HepG2 (cell line): ENCODE data around the gene DSG2. TPM values are rescaled to one million over a fixed set of nuclear protein-coding genes. Genes with fewer than 3 reads are reported as not detected.

Experiments
- CENPT ChIP-seq: sonication (generic); formaldehyde crosslinking; IDR thresholded peaks from 2 replicates; pipeline ENCODE4 v1.8.0; 2022; ENCODE audit warnings: low read depth, mild to moderate bottlenecking, moderate library complexity, missing genetic modification reagents
- FOSL2 ChIP-seq: sonication (generic); formaldehyde crosslinking; IDR thresholded peaks from 2 replicates; pipeline ENCODE4 v1.4.0; 2020; ENCODE audit warnings: missing genetic modification reagents
- HNRNPH1 ChIP-seq: fragments of 200-400 bp; formaldehyde crosslinking; optimal IDR thresholded peaks from 2 replicates; pipeline ENCODE3; 2017; ENCODE audit warnings: mild to moderate bottlenecking, low read depth, low read length
- LCORL ChIP-seq, 2 experiments: fragments of 450-650 bp in 1 of 2; sonication (generic) in 1 of 2; formaldehyde crosslinking in 1 of 2; IDR thresholded peaks; 2 replicates each; pipeline versions ENCODE4 v1.5.0 to v1.6.1; 2017 to 2020; ENCODE audit warnings: antibody characterized with exemption in 1 of 2, missing genetic modification reagents in 1 of 2
- RAD51 ChIP-seq: fragments of 450-650 bp; IDR thresholded peaks from 2 replicates; pipeline ENCODE4 v1.6.1; 2016; ENCODE audit warnings: borderline replicate concordance
- SRY ChIP-seq: sonication (generic); formaldehyde crosslinking; IDR thresholded peaks from 2 replicates; pipeline ENCODE4 v1.8.0; 2022; ENCODE audit warnings: mild to moderate bottlenecking, missing genetic modification reagents
- XBP1 ChIP-seq: sonication (generic); formaldehyde crosslinking; IDR thresholded peaks from 2 replicates; pipeline ENCODE4 v1.5.0; 2020; ENCODE audit warnings: missing genetic modification reagents
- ZBTB37 ChIP-seq: sonication (generic); formaldehyde crosslinking; IDR thresholded peaks from 2 replicates; pipeline ENCODE4 v1.4.0; 2020; ENCODE audit warnings: mild to moderate bottlenecking, missing genetic modification reagents
- ZNF276 ChIP-seq: sonication (generic); formaldehyde crosslinking; IDR thresholded peaks from 2 replicates; pipeline ENCODE4 v1.4.0; 2020; ENCODE audit warnings: mild to moderate bottlenecking, low read depth, missing genetic modification reagents
- ZNF367 ChIP-seq: sonication (generic); formaldehyde crosslinking; IDR thresholded peaks from 2 replicates; pipeline ENCODE4 v1.4.0; 2020; ENCODE audit warnings: missing genetic modification reagents, borderline replicate concordance
- ZNF543 ChIP-seq: sonication (generic); formaldehyde crosslinking; IDR thresholded peaks from 2 replicates; pipeline ENCODE4 v1.4.0; 2020; ENCODE audit warnings: mild to moderate bottlenecking, missing genetic modification reagents
- ZNF552 ChIP-seq: sonication (generic); formaldehyde crosslinking; IDR thresholded peaks from 2 replicates; pipeline ENCODE4 v1.9.0; 2022; ENCODE audit warnings: missing genetic modification reagents, mild to moderate bottlenecking, borderline replicate concordance
- ZNF562 ChIP-seq: sonication (generic); formaldehyde crosslinking; IDR thresholded peaks from 2 replicates; pipeline ENCODE4 v1.8.0; 2022; ENCODE audit warnings: missing genetic modification reagents, borderline replicate concordance
- ZNF598 ChIP-seq: sonication (generic); formaldehyde crosslinking; IDR thresholded peaks from 2 replicates; pipeline ENCODE4 v1.5.1; 2020; ENCODE audit warnings: mild to moderate bottlenecking, missing genetic modification reagents, borderline replicate concordance
- ZSCAN12 ChIP-seq: sonication (generic); formaldehyde crosslinking; IDR thresholded peaks from 2 replicates; pipeline ENCODE4 v1.9.0; 2021; ENCODE audit warnings: mild to moderate bottlenecking, missing genetic modification reagents
- ZSCAN21 ChIP-seq: sonication (generic); formaldehyde crosslinking; IDR thresholded peaks from 2 replicates; pipeline ENCODE4 v1.8.0; 2022; ENCODE audit warnings: mild to moderate bottlenecking, missing genetic modification reagents, moderate library complexity, borderline replicate concordance
- polyA plus RNA-seq, 8 experiments: library from polyadenylated mRNA; depleted of rRNA in 3 of 8; stranded (reverse) in 7 of 8; unstranded in 1 of 8; fragments of >200 nt; fragmentation: Illumina TruSeq in 4 of 8; extraction: Trizol in 4 of 8; gene quantifications; 2 replicates each; pipeline versions ENCODE4 v1.2.1 to v1.2.3, GENCODE V29; 2011 to 2016; ENCODE audit warnings: low read depth in 4 of 8, missing spikeins in 1 of 8, mixed read lengths in 1 of 8; ENCODE audit not compliant: insufficient read depth in 1 of 8
- total RNA-seq, 5 experiments: library from RNA; depleted of rRNA; stranded (reverse); fragments of >200 nt; fragmentation: Illumina TruSeq; extraction: Trizol; gene quantifications; 2 replicates each; pipeline ENCODE4 v1.2.3, GENCODE V29; 2016; ENCODE audit warnings: low read depth in 1 of 5
- TF ChIP-seq, protein P1 (sequence below): sonication (generic); formaldehyde crosslinking; IDR thresholded peaks from 2 replicates; pipeline ENCODE4 v1.5.1; 2020; ENCODE audit warnings: mild to moderate bottlenecking, missing genetic modification reagents, borderline replicate concordance
- TF ChIP-seq, protein P2 (sequence below): sonication (generic); formaldehyde crosslinking; IDR thresholded peaks from 2 replicates; pipeline ENCODE4 v1.4.0; 2020; ENCODE audit warnings: mild to moderate bottlenecking, missing genetic modification reagents
- TF ChIP-seq, protein P3 (sequence below): sonication (generic); formaldehyde crosslinking; IDR thresholded peaks from 2 replicates; pipeline ENCODE4 v1.9.0; 2021; ENCODE audit warnings: missing genetic modification reagents, mild to moderate bottlenecking, borderline replicate concordance
- TF ChIP-seq, protein P4 (sequence below): IDR thresholded peaks from 2 replicates; pipeline ENCODE4 v1.6.1; 2016

The DSG2 gene
- total and polyA plus RNA-seq, 2 of the 13 experiments (the other 11 are each of a cell fraction or from before 2014, with no cell fraction given) = 23.3 to 66.7 TPM

DNA sequence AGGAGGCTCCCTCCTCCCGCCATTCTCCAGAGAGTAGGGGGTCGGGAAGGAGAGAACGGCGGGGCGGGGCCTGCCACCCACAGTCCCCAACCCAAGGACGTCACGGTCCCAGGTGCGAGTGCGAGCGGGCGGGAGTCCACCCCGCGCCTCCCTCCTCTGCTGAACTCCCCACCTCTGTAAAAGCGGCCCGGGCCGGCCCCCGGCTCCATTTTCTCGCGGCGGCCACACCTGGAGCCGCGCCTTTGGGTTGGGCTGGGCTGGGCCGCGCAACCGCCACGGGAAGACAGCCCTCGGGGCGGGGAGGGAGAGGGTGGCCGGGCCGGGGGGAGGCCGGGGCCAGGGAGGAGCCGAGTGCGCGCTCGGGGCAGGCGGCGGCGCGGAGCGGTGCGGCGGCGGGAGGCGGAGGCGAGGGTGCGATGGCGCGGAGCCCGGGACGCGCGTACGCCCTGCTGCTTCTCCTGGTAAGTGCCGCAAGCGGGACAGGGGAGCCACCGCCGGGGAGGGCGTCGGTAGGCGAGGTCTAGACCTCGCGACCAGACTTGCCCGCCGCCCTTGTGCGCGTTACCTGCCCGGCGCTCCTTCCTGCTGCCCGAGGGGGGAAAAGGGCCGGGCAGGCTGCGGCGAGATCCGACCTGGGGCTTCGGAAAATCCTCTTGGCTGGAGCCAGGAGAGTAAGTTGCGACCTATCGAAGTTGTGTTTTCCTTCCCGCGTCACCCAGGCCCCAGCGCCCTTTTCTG lies at the start of gene DSG2 (continued):
- no peak for TF ChIP-seq CENPT (CRISPR knock-in tag)
- peak; percentile 72; the same call in 1 of the 2 replicates for TF ChIP-seq SRY (CRISPR knock-in tag)
- TF ChIP-seq ZNF276 (CRISPR knock-in tag) = no peak
- no peak for TF ChIP-seq HNRNPH1
- TF ChIP-seq LCORL (IDR thresholded peaks at IDR 0.05) = no peak
- 0 out of 2 replicates have a peak, but pooled peaks have one; percentile 0 for TF ChIP-seq LCORL (CRISPR knock-in tag; IDR thresholded peaks at IDR 0.05)
- TF ChIP-seq ZNF562 (CRISPR knock-in tag) = no peak
- no peak; the same call in 1 of the 2 replicates for TF ChIP-seq ZSCAN21 (CRISPR knock-in tag)
- no peak for TF ChIP-seq RAD51
- TF ChIP-seq ZNF367 (CRISPR knock-in tag) = 0 out of 2 replicates have a peak, but pooled peaks have one; percentile 38
- TF ChIP-seq, protein P1, sequence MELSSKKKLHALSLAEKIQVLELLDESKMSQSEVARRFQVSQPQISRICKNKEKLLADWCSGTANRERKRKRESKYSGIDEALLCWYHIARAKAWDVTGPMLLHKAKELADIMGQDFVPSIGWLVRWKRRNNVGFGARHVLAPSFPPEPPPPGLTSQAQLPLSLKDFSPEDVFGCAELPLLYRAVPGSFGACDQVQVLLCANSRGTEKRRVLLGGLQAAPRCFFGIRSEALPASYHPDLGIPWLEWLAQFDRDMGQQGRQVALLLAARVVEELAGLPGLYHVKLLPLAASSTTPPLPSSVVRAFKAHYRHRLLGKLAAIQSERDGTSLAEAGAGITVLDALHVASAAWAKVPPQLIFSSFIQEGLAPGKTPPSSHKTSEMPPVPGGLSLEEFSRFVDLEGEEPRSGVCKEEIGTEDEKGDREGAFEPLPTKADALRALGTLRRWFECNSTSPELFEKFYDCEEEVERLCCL (CRISPR knock-in tag) = no peak
- peak; percentile 74 for TF ChIP-seq ZNF543
- TF ChIP-seq FOSL2 (CRISPR knock-in tag) = no peak
- no peak for TF ChIP-seq XBP1 (CRISPR knock-in tag)
- no peak for TF ChIP-seq ZSCAN12 (CRISPR knock-in tag)
- no peak for TF ChIP-seq ZBTB37 (CRISPR knock-in tag)
- TF ChIP-seq, protein P2, sequence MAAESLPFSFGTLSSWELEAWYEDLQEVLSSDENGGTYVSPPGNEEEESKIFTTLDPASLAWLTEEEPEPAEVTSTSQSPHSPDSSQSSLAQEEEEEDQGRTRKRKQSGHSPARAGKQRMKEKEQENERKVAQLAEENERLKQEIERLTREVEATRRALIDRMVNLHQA (CRISPR knock-in tag) = no peak
- TF ChIP-seq, protein P3, sequence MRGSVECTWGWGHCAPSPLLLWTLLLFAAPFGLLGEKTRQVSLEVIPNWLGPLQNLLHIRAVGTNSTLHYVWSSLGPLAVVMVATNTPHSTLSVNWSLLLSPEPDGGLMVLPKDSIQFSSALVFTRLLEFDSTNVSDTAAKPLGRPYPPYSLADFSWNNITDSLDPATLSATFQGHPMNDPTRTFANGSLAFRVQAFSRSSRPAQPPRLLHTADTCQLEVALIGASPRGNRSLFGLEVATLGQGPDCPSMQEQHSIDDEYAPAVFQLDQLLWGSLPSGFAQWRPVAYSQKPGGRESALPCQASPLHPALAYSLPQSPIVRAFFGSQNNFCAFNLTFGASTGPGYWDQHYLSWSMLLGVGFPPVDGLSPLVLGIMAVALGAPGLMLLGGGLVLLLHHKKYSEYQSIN (CRISPR knock-in tag) = no peak
- TF ChIP-seq ZNF598 (CRISPR knock-in tag) = no peak
- no peak for TF ChIP-seq ZNF552 (CRISPR knock-in tag)
- TF ChIP-seq, protein P4, sequence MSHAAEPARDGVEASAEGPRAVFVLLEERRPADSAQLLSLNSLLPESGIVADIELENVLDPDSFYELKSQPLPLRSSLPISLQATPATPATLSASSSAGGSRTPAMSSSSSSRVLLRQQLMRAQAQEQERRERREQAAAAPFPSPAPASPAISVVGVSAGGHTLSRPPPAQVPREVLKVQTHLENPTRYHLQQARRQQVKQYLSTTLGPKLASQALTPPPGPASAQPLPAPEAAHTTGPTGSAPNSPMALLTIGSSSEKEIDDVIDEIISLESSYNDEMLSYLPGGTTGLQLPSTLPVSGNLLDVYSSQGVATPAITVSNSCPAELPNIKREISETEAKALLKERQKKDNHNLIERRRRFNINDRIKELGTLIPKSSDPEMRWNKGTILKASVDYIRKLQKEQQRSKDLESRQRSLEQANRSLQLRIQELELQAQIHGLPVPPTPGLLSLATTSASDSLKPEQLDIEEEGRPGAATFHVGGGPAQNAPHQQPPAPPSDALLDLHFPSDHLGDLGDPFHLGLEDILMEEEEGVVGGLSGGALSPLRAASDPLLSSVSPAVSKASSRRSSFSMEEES (CRISPR knock-in tag) = no peak
